ENCODE measurements around the gene CEACAM16. TPM values are rescaled to one million over a fixed set of nuclear protein-coding genes. Genes with fewer than 3 reads are reported as not detected.

Gene CEACAM16
- total RNA-seq, 2 experiments from 2014 or later: not detected

- H3K4me1 ChIP-seq (ENCODE audit: insufficient read depth, low read length, poor library complexity, severe bottlenecking): no peaks in the 10 kb centered on the region
- no TSS peak for BruUV-seq (replicated peaks)
- ChIA-PET POLR2A (no interaction called here), CTCF (ENCODE audit: unreplicated experiment) (no interaction called here)
- no peaks in the 10 kb centered on the region for H3K9me3 ChIP-seq (ENCODE audit: low read length)
- no peaks in the 10 kb centered on the region for H4K20me1 ChIP-seq (ENCODE audit: insufficient read depth, low read length)
- intact Hi-C loops (cut with micrococcal nuclease; ENCODE audit: unreplicated experiment): no loop called here
- H3K4me3 ChIP-seq (ENCODE audit: low read depth, low read length, poor library complexity, severe bottlenecking): no peak overlapping the region
- H3K4me2 ChIP-seq (ENCODE audit: low read length): no peak overlapping the region
- H2AFZ ChIP-seq (ENCODE audit: low read length): no peak overlapping the region
- H3K9me2 ChIP-seq (ENCODE audit: insufficient read depth, low read length): no peaks in the 10 kb centered on the region
- no peak for TF ChIP-seq EZH2phosphoT487 (IDR thresholded peaks at IDR 0.05; ENCODE audit: borderline replicate concordance, low read depth, low read length)
- no peak for TF ChIP-seq CTCF (conservative IDR thresholded peaks at IDR 0.05; ENCODE audit: low read length)
- H3K36me3 ChIP-seq (ENCODE audit: insufficient read depth, low read length): no peaks in the 10 kb centered on the region
- H3K79me2 ChIP-seq (ENCODE audit: insufficient read depth, low read depth, low read length): no peaks in the 10 kb centered on the region
- H3K27ac ChIP-seq (ENCODE audit: low read depth, low read length, poor library complexity, severe bottlenecking): no peak overlapping the region
- no peak for DNase-seq (ENCODE audit: low spot score)
Measured at GRCh38 chr19:44702551-44703176, 3.7 kb downstream of the CEACAM16 start.

GRCh38 chr19:44703336-44704078, 4.6 kb downstream of the CEACAM16 start:
- Histone ChIP-seq H2AFZ (ENCODE audit: low read length) (no peak overlapping the region), H3K4me2 (ENCODE audit: low read length) (no peak overlapping the region), H3K27ac (ENCODE audit: low read depth, low read length, poor library complexity, severe bottlenecking) (no peak overlapping the region), H4K20me1 (ENCODE audit: insufficient read depth, low read length) (no peaks in the 10 kb centered on the region), H3K79me2 (ENCODE audit: insufficient read depth, low read depth, low read length) (no peaks in the 10 kb centered on the region), H3K9me3 (ENCODE audit: low read length) (no peaks in the 10 kb centered on the region), H3K4me3 (ENCODE audit: low read depth, low read length, poor library complexity, severe bottlenecking) (no peak overlapping the region), H3K9me2 (ENCODE audit: insufficient read depth, low read length) (no peaks in the 10 kb centered on the region), H3K36me3 (ENCODE audit: insufficient read depth, low read length) (no peaks in the 10 kb centered on the region), H3K4me1 (ENCODE audit: insufficient read depth, low read length, poor library complexity, severe bottlenecking) (no peaks in the 10 kb centered on the region)
- ChIA-PET POLR2A (no interaction called here), CTCF (ENCODE audit: unreplicated experiment) (no interaction called here)
- intact Hi-C loops (cut with micrococcal nuclease; ENCODE audit: unreplicated experiment): no loop called here
- TF ChIP-seq CTCF (conservative IDR thresholded peaks at IDR 0.05; ENCODE audit: low read length): no peak
- TF ChIP-seq EZH2phosphoT487 (IDR thresholded peaks at IDR 0.05; ENCODE audit: borderline replicate concordance, low read depth, low read length): no peak
- DNase-seq (ENCODE audit: low spot score): no peak
- no TSS peak for BruUV-seq (replicated peaks)

GRCh38 chr19:44704982-44705381, 6.0 kb downstream of the CEACAM16 start:
- H2AFZ ChIP-seq (ENCODE audit: low read length): no peak overlapping the region
- no peaks in the 10 kb centered on the region for H3K4me1 ChIP-seq (ENCODE audit: insufficient read depth, low read length, poor library complexity, severe bottlenecking)
- H3K9me3 ChIP-seq (ENCODE audit: low read length): no peaks in the 10 kb centered on the region
- intact Hi-C loops (cut with micrococcal nuclease; ENCODE audit: unreplicated experiment): no loop called here
- H3K79me2 ChIP-seq (ENCODE audit: insufficient read depth, low read depth, low read length): no peaks in the 10 kb centered on the region
- no peak overlapping the region for H3K27ac ChIP-seq (ENCODE audit: low read depth, low read length, poor library complexity, severe bottlenecking)
- no peak overlapping the region for H3K4me3 ChIP-seq (ENCODE audit: low read depth, low read length, poor library complexity, severe bottlenecking)
- ChIA-PET CTCF (ENCODE audit: unreplicated experiment) (no interaction called here), POLR2A (no interaction called here)
- TF ChIP-seq CTCF (conservative IDR thresholded peaks at IDR 0.05; ENCODE audit: low read length) (no peak), EZH2phosphoT487 (IDR thresholded peaks at IDR 0.05; ENCODE audit: borderline replicate concordance, low read depth, low read length) (no peak)
- no TSS peak for BruUV-seq (replicated peaks)
- H3K9me2 ChIP-seq (ENCODE audit: insufficient read depth, low read length): no peaks in the 10 kb centered on the region
- H3K4me2 ChIP-seq (ENCODE audit: low read length): no peak overlapping the region
- no peak for DNase-seq (ENCODE audit: low spot score)
- H3K36me3 ChIP-seq (ENCODE audit: insufficient read depth, low read length): no peaks in the 10 kb centered on the region
- H4K20me1 ChIP-seq (ENCODE audit: insufficient read depth, low read length): no peaks in the 10 kb centered on the region

Measured in OCI-LY7 (cell line).